Ovary (tissue), 9 donors: Measurements from ENCODE around the gene QRICH1. TPM values are rescaled to one million over a fixed set of nuclear protein-coding genes. Genes with fewer than 3 reads are reported as not detected.

Experiments used
- DNase-seq, 5 donors: peaks; one replicate each; pipeline ENCODE4 v3.0.0-alpha.2; 2019 to 2020
- H3K27ac ChIP-seq, 2 donors: fragments of 200-600 bp; one replicate each; pipeline versions ENCODE4 v1.5.1 to v1.8.0; 2019 to 2022
- H3K27me3 ChIP-seq: fragments of 200-600 bp; one replicate; pipeline ENCODE4 v1.8.0; 2022
- H3K36me3 ChIP-seq: fragments of 200-600 bp; sonication (generic); one replicate; pipeline ENCODE4 v1.5.1; 2019
- H3K4me1 ChIP-seq: one replicate; pipeline ENCODE4 v1.8.1; 2013; ENCODE audit warnings: mild to moderate bottlenecking, moderate library complexity; ENCODE audit not compliant: insufficient read depth
- H3K4me3 ChIP-seq: fragments of 200-600 bp; sonication (generic); one replicate; pipeline ENCODE4 v1.5.1; 2017
- H3K9me3 ChIP-seq, 2 donors: fragments of 200-600 bp in 1 of 2; sonication (generic) in 1 of 2; one replicate each; pipeline versions ENCODE4 v1.5.1 to v1.8.1; 2013 to 2019; ENCODE audit warnings: mild to moderate bottlenecking in 1 of 2, moderate library complexity in 1 of 2
- EP300 ChIP-seq: sonication (generic); formaldehyde crosslinking; IDR thresholded peaks from one replicate; pipeline ENCODE4 v1.6.1; 2017; ENCODE audit warnings: antibody characterized with exemption
- POLR2A ChIP-seq: fragments of 450-650 bp; IDR thresholded peaks from one replicate; pipeline ENCODE4 v1.6.1; 2017; ENCODE audit warnings: antibody characterized with exemption, mild to moderate bottlenecking, moderate library complexity
- WGBS, 3 donors: extraction: QIAGEN DNeasy Blood & Tissue Kit in 1 of 3; methylation state at CpG; one replicate each; pipeline versions ENCODE4 v1.1.5 to v1.1.7; 2013 to 2017; 5-methylcytosine and 5-hydroxymethylcytosine counted together
- intact Hi-C, 4 donors: fragments of 100-400 bp; cut with DNase I; formaldehyde crosslinking; loops; one replicate each; pipeline versions ENCODE4 v1.11.0 to v1.15.1; 2022 to 2023
- polyA plus RNA-seq, 2 donors: library from polyadenylated mRNA; stranded (reverse); fragments of 200-250 nt in 1 of 2; fragments of 350-450 nt in 1 of 2; fragmentation: Illumina TruSeq in 1 of 2; extraction: RNeasy Lipid Tissue Mini Kit (QIAGEN cat#74804) in 1 of 2; gene quantifications; one replicate each; pipeline ENCODE4 v1.2.3, GENCODE V29; 2013 to 2014
- total RNA-seq, 7 donors: library from RNA; depleted of rRNA in 2 of 7; stranded (reverse); fragments of >200 nt in 2 of 7; fragmentation: NEBNext Ultra II Directional in 3 of 7; extraction: Animal tissue kit (Norgen Biotek cat#: 25700) in 3 of 7; gene quantifications; one replicate each; pipeline versions ENCODE4 v1.1.0 to v1.2.4, GENCODE V29; 2016 to 2023
- TF ChIP-seq, protein P1 (sequence below), 3 donors: fragments of 450-650 bp in 2 of 3; fragments of 200-600 bp in 1 of 3; IDR thresholded peaks; one replicate each; pipeline versions ENCODE4 v1.5.1 to v1.8.0; 2016 to 2022; ENCODE audit warnings: antibody characterized with exemption in 3 of 3, mild to moderate bottlenecking in 1 of 3
- donor health status: DM: no; HTN: no; CAD: no; lungs with moderate emphysema.
- donor health status: DM: no; HTN: no; CAD: no.
- donor health status: Bipolar disorder and iron deficiency.
- donor health status: DM: yes; HTN: yes; CAD: no.
- donor health status: DM: no; HTN: no; CAD: no.
- donor health status: DM: yes; HTN: yes; CAD: no.

The QRICH1 gene
- total and polyA plus RNA-seq, 9 donors: 46.2 to 104 (median 82.8) TPM

DNA sequence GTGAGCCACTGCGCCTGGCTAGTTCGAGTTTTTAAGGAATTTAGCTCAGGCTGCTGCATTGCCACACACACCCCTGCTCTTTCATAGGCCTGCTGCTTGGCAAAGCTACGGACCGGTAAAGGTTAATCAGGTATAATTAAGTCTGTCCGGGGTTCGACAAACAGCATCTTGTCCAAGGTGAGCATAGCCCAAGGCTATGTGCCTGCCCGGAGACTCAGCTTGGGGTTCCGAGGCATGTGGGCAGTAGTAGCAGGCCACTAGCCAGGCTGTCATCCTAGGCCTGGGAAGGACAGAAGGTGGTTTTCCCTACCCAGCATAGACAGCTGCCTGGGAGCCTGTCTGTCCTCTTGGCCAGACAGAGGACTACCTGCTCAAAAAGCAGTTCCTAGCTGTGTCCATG, 97.2 kb downstream of the QRICH1 start:
- no peak overlapping the region for H3K4me3 ChIP-seq
- H3K4me1 ChIP-seq: no peaks in the 10 kb centered on the region
- 92 to 95% (median 94%) methylated on average over 8 of the region's 8 CpGs for WGBS, 3 donors
- intact Hi-C loops: loop anchor here in 1 of 4 donors (10.0 kb wide), 1 partner anchor 448 kb away; no protein-coding TSS in a partner anchor
- H3K27ac ChIP-seq: no peak overlapping the region
- H3K27me3 ChIP-seq: no peaks in the 10 kb centered on the region
- TF ChIP-seq POLR2A: no peak
- TF ChIP-seq EP300: no peak
- TF ChIP-seq, protein P1, sequence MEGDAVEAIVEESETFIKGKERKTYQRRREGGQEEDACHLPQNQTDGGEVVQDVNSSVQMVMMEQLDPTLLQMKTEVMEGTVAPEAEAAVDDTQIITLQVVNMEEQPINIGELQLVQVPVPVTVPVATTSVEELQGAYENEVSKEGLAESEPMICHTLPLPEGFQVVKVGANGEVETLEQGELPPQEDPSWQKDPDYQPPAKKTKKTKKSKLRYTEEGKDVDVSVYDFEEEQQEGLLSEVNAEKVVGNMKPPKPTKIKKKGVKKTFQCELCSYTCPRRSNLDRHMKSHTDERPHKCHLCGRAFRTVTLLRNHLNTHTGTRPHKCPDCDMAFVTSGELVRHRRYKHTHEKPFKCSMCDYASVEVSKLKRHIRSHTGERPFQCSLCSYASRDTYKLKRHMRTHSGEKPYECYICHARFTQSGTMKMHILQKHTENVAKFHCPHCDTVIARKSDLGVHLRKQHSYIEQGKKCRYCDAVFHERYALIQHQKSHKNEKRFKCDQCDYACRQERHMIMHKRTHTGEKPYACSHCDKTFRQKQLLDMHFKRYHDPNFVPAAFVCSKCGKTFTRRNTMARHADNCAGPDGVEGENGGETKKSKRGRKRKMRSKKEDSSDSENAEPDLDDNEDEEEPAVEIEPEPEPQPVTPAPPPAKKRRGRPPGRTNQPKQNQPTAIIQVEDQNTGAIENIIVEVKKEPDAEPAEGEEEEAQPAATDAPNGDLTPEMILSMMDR (IDR thresholded peaks at IDR 0.05): no peak
- DNase-seq: no peak
- no peaks in the 10 kb centered on the region for H3K36me3 ChIP-seq
- H3K9me3 ChIP-seq: no peaks in the 10 kb centered on the region

- H3K27me3 ChIP-seq: no peaks in the 10 kb centered on the region
- no peak overlapping the region for H3K27ac ChIP-seq
- peaks cover 3% of the 10 kb centered on the region for H3K4me1 ChIP-seq
- no peaks in the 10 kb centered on the region for H3K9me3 ChIP-seq
- H3K36me3 ChIP-seq: no peaks in the 10 kb centered on the region
- no peak overlapping the region for H3K4me3 ChIP-seq
- DNase-seq: no peak
- intact Hi-C loops: loop anchor here in 1 of 4 donors (10.0 kb wide), 1 partner anchor 451 kb away; no protein-coding TSS in a partner anchor
- TF ChIP-seq EP300 (no peak), POLR2A (no peak)
- TF ChIP-seq, protein P1 (IDR thresholded peaks at IDR 0.05): no peak
Observed at GRCh38 chr3:48993834-48994233, 100.0 kb downstream of the QRICH1 start.

- Histone ChIP-seq H3K27me3 (no peaks in the 10 kb centered on the region), H3K9me3 (no peaks in the 10 kb centered on the region), H3K4me1 (peaks cover 3% of the 10 kb centered on the region), H3K36me3 (no peaks in the 10 kb centered on the region), H3K27ac (peak overlapping the region in 1 of 2 donors; percentile 95), H3K4me3 (no peak overlapping the region)
- no peak for TF ChIP-seq POLR2A
- intact Hi-C loops: loop anchor here in 2 of 4 donors (2.0 to 10.0 kb wide), 2 partner anchors 15 to 453 kb away; partner anchors contain the start of gene WDR6 (in 1 of the 2)
- DNase-seq: no peak
- 62 to 69% (median 67%) methylated on average over 5 of the region's 5 CpGs for WGBS, 3 donors
Observed at GRCh38 chr3:48991851-48992545, 101.9 kb downstream of the QRICH1 start.

DNA sequence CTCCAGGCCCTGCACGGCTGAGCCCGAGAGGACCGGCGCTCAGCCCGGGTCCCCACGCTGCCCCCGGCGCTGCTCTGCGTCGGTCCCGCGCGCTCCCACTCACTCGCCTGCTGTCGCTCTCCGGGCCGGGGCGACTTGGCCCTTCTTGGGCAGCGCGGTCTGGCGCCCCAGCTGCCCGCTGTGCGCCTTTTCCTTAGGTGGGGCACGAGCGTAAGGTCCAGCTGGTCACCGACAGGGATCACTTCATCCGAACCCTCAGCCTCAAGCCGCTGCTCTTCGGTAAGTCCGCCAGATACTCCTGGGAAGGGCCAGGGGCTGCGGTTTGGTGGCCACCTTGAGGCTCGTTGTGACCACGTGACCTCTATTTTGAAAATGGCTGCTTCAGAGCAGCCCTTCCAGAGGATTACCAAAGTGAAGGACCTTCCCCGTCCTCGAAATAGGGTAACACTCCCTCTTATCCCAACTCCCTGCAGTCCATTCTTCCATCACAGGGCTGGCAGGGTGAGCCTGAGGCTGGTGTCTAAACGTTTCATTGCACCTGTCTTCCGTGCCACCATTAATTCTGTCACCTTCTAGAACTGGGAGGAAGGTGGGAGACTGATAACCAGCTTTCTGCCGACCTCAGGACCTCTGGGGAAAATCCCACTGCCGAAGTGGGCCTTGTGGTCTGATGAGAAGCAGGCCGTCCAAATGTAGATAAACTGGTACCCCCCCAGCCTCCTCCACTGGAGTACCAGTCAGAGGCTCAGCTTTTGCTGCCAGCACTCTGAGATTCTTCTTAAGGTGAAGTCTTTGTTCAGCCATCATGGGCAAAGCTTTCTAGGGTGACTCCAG, 103.0 kb downstream of the QRICH1 start:
- H3K9me3 ChIP-seq: no peaks in the 10 kb centered on the region
- H3K4me3 ChIP-seq: peak overlapping the region; percentile 68
- peak overlapping the region; percentile 95 to 96 for H3K27ac ChIP-seq
- H3K4me1 ChIP-seq: peaks cover 3% of the 10 kb centered on the region
- no peaks in the 10 kb centered on the region for H3K27me3 ChIP-seq
- no peaks in the 10 kb centered on the region for H3K36me3 ChIP-seq
- peak in 2 of 5 donors; percentile 50 to 55 for DNase-seq
- peak; percentile 1 for TF ChIP-seq POLR2A
- TF ChIP-seq, protein P1 (IDR thresholded peaks at IDR 0.05): no peak
- intact Hi-C loops: loop anchor here in 2 of 4 donors (2.0 to 10.0 kb wide), 2 partner anchors 16 to 454 kb away; partner anchors contain the start of gene WDR6 (in 1 of the 2)
- WGBS, 3 donors: 1 to 4% (median 3%) methylated on average over 36 to 40 of the region's 40 CpGs
